ENCODE results near the gene ZNF384.

The ZNF384 gene

DNA sequence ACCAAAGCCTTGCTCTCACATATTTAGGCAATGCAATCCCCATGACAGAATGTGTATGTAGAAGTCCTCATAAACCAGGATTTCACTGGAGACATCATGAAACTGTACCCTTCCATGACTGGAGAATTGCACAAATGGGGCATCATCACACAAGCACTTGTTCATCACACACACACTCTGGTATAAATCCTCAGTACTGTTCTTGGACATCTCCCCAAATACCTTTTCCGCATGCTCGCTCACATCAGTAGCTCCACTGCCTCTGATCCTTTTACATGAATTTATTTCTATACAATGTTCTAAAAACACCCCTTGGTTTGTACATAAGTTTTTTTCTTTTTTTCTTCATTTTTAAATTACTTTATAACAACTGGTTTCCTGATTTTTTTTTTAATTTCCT, 23.0 kb downstream of the ZNF384 start:
- FAIRE-seq (no peak), DNase-seq (ENCODE audit: insufficient read length, low spot score) (no peak)
- TF ChIP-seq, protein P1, sequence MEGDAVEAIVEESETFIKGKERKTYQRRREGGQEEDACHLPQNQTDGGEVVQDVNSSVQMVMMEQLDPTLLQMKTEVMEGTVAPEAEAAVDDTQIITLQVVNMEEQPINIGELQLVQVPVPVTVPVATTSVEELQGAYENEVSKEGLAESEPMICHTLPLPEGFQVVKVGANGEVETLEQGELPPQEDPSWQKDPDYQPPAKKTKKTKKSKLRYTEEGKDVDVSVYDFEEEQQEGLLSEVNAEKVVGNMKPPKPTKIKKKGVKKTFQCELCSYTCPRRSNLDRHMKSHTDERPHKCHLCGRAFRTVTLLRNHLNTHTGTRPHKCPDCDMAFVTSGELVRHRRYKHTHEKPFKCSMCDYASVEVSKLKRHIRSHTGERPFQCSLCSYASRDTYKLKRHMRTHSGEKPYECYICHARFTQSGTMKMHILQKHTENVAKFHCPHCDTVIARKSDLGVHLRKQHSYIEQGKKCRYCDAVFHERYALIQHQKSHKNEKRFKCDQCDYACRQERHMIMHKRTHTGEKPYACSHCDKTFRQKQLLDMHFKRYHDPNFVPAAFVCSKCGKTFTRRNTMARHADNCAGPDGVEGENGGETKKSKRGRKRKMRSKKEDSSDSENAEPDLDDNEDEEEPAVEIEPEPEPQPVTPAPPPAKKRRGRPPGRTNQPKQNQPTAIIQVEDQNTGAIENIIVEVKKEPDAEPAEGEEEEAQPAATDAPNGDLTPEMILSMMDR (IDR thresholded peaks at IDR 0.05; ENCODE audit: insufficient read depth, missing control alignments) = no peak

- TF ChIP-seq, protein P1 (IDR thresholded peaks at IDR 0.05; ENCODE audit: insufficient read depth, missing control alignments) = no peak
- no peak for DNase-seq (ENCODE audit: insufficient read length, low spot score)
- no peak for FAIRE-seq
Measured at GRCh38 chr12:6664902-6665301, 24.3 kb downstream of the ZNF384 start.

DNA sequence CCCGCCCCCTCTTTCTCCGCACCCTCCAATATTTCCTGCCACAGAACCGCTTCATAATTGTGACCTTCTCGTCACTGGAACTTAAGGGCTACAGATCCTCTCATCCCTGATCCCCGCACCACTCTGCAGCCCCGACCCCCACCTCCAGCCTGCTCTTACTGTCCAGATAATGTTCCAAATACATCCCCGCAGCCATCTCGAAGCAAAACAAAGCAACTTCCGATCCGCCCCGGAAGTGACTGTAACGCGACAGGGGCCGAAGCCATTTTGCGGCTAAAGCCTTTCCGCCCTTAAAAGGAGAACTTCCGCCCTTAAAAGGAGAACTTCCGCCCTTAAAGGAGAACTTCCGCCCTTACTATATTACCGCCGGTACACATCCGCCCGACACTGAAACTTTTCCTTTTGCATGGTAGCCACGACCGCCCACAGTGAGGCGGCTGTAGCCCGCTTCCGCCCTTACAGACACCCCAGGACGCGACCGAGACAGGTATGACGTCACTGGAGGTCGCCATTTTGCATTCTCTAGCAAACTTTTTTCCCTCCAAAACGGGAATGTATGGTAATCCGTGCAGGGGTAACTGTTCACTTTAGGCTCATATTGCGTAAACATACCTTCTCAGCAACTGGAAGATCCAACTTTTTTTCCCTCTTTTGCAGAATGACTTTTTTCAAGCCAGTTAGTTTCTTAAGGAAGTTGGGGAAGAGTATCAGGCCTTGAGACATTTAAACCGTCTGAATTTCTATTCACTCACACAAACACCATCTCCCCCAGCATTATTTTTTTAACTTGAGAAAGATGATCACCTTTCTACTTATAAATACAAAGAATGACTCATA, 26.1 kb downstream of the ZNF384 start, which contains the start of gene ING4:
ING4 (minus strand) TSS at position 214 of the 837 bp plus-strand sequence; CDS start at position 196, 18 bp downstream.
- TF ChIP-seq, protein P1 (IDR thresholded peaks at IDR 0.05; ENCODE audit: insufficient read depth, missing control alignments) = no peak
- peak; percentile 82 for DNase-seq (ENCODE audit: insufficient read length, low spot score)
- FAIRE-seq = no peak

DNA sequence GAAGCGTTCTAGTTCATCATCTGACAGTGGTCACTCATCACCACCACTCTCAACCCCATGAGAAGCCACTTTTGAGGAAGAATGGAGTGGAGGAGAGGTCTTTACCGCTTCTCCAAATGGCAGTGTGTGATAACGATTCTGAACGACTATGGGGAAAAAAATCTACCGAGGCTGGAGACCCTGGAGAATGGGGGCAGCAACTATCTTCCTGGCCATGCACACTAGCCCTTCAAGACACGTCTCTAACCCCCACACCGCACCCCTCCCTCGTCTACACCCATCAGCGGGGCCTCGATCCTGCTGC, 26.6 kb downstream of the ZNF384 start:
- TF ChIP-seq, protein P1 (IDR thresholded peaks at IDR 0.05; ENCODE audit: insufficient read depth, missing control alignments) = no peak
- no peak for FAIRE-seq
- no peak for DNase-seq (ENCODE audit: insufficient read length, low spot score)

DNA sequence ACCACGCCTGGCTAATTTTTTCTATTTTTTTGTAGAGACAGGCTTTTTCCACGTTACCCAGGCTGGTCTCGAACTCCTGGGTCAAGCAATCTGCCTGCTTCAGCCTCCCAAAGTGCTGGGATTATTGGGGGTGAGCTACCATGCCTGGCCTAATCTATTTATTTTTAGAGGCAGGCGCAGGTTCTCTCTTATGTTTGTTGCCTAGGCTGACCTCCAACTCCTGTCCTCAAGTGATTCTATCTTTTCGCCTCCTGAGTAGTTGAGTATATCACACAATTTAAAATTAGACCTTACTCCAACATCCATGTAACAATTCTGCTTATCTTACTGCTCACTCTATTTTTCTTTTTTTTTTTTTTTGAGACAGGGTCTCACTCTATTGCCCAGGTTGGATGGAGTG, 35.2 kb downstream of the ZNF384 start:
- DNase-seq (ENCODE audit: insufficient read length, low spot score) (no peak), FAIRE-seq (no peak)
- TF ChIP-seq, protein P1 (IDR thresholded peaks at IDR 0.05; ENCODE audit: insufficient read depth, missing control alignments) = no peak

DNA sequence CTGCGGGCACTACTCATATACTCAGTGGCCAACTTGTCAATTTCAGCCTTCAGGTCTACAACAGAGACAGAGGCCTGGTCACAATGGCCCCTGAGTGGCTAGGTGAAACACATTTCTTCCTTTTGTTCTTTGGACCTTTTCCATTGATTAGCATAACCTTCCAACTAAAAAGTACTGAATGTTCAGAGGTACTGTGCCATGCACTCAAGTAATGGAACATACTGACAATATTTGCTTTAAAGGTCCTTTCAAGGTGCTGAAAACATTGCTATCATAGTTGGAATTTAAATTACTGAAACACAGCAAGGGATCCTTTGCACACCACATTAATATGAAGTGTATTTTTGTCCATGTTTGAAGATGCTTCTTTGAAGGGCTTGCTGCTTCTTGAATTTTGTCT, 35.8 kb downstream of the ZNF384 start:
- FAIRE-seq = no peak
- TF ChIP-seq, protein P1 (IDR thresholded peaks at IDR 0.05; ENCODE audit: insufficient read depth, missing control alignments) = no peak
- no peak for DNase-seq (ENCODE audit: insufficient read length, low spot score)

DNA sequence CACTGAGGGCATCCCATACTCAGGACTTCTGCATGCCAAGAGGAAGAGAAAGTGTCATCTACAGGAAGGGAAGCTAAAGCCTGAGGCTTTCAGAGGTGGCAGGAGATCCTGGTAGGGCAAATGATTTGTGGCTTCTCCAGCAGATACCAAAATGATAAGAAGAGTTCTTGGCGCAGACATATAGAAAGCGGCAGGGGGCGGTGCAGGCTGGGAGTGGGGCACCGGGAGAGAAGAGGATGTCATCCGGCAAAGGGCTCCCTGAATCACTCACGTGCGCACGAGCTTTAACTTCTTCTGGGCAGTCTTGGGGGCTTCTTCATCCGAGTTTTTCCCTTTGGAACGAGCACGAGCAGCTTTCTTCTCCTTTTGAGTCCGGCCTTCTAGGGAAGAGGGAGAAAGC, 36.8 kb downstream of the ZNF384 start:
- no peak for DNase-seq (ENCODE audit: insufficient read length, low spot score)
- FAIRE-seq = no peak
- TF ChIP-seq, protein P1 (IDR thresholded peaks at IDR 0.05; ENCODE audit: insufficient read depth, missing control alignments) = no peak

Measured in D721Med (cell line).